Measurements from ENCODE around the gene MACROD2.

MACROD2 gene

GRCh38 chr20:14470231-14470899, 475.0 kb downstream of the MACROD2 start:
- Mint-ChIP-seq H3K4me1 (no peaks in the 10 kb centered on the region), H3K9me3 (peaks cover 29% of the 10 kb centered on the region), H3K27ac (no peak overlapping the region), H3K27me3 (no peaks in the 10 kb centered on the region), H3K4me3 (no peak overlapping the region), H3K36me3 (no peaks in the 10 kb centered on the region)
- CTCF ChIA-PET: no interaction called here
- DNase-seq: no peak

GRCh38 chr20:14470977-14471661, 475.8 kb downstream of the MACROD2 start:
- H3K27me3 Mint-ChIP-seq: no peaks in the 10 kb centered on the region
- DNase-seq: no peak
- H3K4me3 Mint-ChIP-seq: no peak overlapping the region
- H3K27ac Mint-ChIP-seq: no peak overlapping the region
- no peaks in the 10 kb centered on the region for H3K4me1 Mint-ChIP-seq
- H3K36me3 Mint-ChIP-seq: no peaks in the 10 kb centered on the region
- peaks cover 26% of the 10 kb centered on the region for H3K9me3 Mint-ChIP-seq
- CTCF ChIA-PET: no interaction called here

GRCh38 chr20:14477125-14477524, 481.8 kb downstream of the MACROD2 start:
- CTCF ChIA-PET: no interaction called here
- Mint-ChIP-seq H3K27me3 (no peaks in the 10 kb centered on the region), H3K4me1 (no peaks in the 10 kb centered on the region), H3K9me3 (peaks cover 6% of the 10 kb centered on the region), H3K4me3 (no peak overlapping the region), H3K36me3 (no peaks in the 10 kb centered on the region), H3K27ac (no peak overlapping the region)
- DNase-seq: no peak

- Mint-ChIP-seq H3K27ac (no peak overlapping the region), H3K36me3 (no peaks in the 10 kb centered on the region), H3K9me3 (peaks cover 6% of the 10 kb centered on the region), H3K27me3 (no peaks in the 10 kb centered on the region), H3K4me1 (no peaks in the 10 kb centered on the region), H3K4me3 (no peak overlapping the region)
- CTCF ChIA-PET: no interaction called here
- DNase-seq: no peak
Measured at GRCh38 chr20:14478126-14478525, 482.8 kb downstream of the MACROD2 start.

GRCh38 chr20:14481863-14482262, 486.5 kb downstream of the MACROD2 start:
- no peak overlapping the region for H3K27ac Mint-ChIP-seq
- CTCF ChIA-PET: no interaction called here
- no peaks in the 10 kb centered on the region for H3K27me3 Mint-ChIP-seq
- H3K4me3 Mint-ChIP-seq: no peak overlapping the region
- no peaks in the 10 kb centered on the region for H3K4me1 Mint-ChIP-seq
- no peaks in the 10 kb centered on the region for H3K36me3 Mint-ChIP-seq
- no peak for DNase-seq
- peaks cover 14% of the 10 kb centered on the region for H3K9me3 Mint-ChIP-seq

GRCh38 chr20:14488212-14488611, 492.9 kb downstream of the MACROD2 start:
- DNase-seq: no peak
- H3K4me3 Mint-ChIP-seq: no peak overlapping the region
- peaks cover 10% of the 10 kb centered on the region for H3K9me3 Mint-ChIP-seq
- H3K27ac Mint-ChIP-seq: no peak overlapping the region
- H3K36me3 Mint-ChIP-seq: no peaks in the 10 kb centered on the region
- no peaks in the 10 kb centered on the region for H3K4me1 Mint-ChIP-seq
- H3K27me3 Mint-ChIP-seq: no peaks in the 10 kb centered on the region
- CTCF ChIA-PET: no interaction called here

- no peak overlapping the region for H3K27ac Mint-ChIP-seq
- CTCF ChIA-PET: no interaction called here
- no peaks in the 10 kb centered on the region for H3K36me3 Mint-ChIP-seq
- peaks cover 10% of the 10 kb centered on the region for H3K9me3 Mint-ChIP-seq
- no peak for DNase-seq
- H3K4me3 Mint-ChIP-seq: no peak overlapping the region
- H3K27me3 Mint-ChIP-seq: no peaks in the 10 kb centered on the region
- no peaks in the 10 kb centered on the region for H3K4me1 Mint-ChIP-seq
Measured at GRCh38 chr20:14488756-14489479, 493.6 kb downstream of the MACROD2 start.

GRCh38 chr20:14489544-14489943, 494.2 kb downstream of the MACROD2 start:
- DNase-seq: no peak
- Mint-ChIP-seq H3K36me3 (no peaks in the 10 kb centered on the region), H3K27me3 (no peaks in the 10 kb centered on the region), H3K27ac (no peak overlapping the region), H3K9me3 (peaks cover 8% of the 10 kb centered on the region), H3K4me1 (no peaks in the 10 kb centered on the region), H3K4me3 (no peak overlapping the region)
- CTCF ChIA-PET: no interaction called here

GRCh38 chr20:14491436-14491835, 496.1 kb downstream of the MACROD2 start:
- H3K4me3 Mint-ChIP-seq: no peak overlapping the region
- no peaks in the 10 kb centered on the region for H3K36me3 Mint-ChIP-seq
- H3K27me3 Mint-ChIP-seq: no peaks in the 10 kb centered on the region
- no peaks in the 10 kb centered on the region for H3K9me3 Mint-ChIP-seq
- H3K27ac Mint-ChIP-seq: no peak overlapping the region
- CTCF ChIA-PET: no interaction called here
- H3K4me1 Mint-ChIP-seq: no peaks in the 10 kb centered on the region
- DNase-seq: no peak

- CTCF ChIA-PET: no interaction called here
- Mint-ChIP-seq H3K9me3 (no peaks in the 10 kb centered on the region), H3K27ac (no peak overlapping the region), H3K4me3 (no peak overlapping the region), H3K27me3 (no peaks in the 10 kb centered on the region), H3K36me3 (no peaks in the 10 kb centered on the region), H3K4me1 (no peaks in the 10 kb centered on the region)
- no peak for DNase-seq
Measured at GRCh38 chr20:14493408-14493807, 498.1 kb downstream of the MACROD2 start.

GRCh38 chr20:14494355-14494754, 499.0 kb downstream of the MACROD2 start:
- Mint-ChIP-seq H3K27me3 (no peaks in the 10 kb centered on the region), H3K4me1 (no peaks in the 10 kb centered on the region), H3K36me3 (no peaks in the 10 kb centered on the region), H3K9me3 (no peaks in the 10 kb centered on the region), H3K27ac (no peak overlapping the region), H3K4me3 (no peak overlapping the region)
- DNase-seq: no peak
- CTCF ChIA-PET: no interaction called here

GRCh38 chr20:14495066-14495465, 499.8 kb downstream of the MACROD2 start:
- H3K4me1 Mint-ChIP-seq: no peaks in the 10 kb centered on the region
- no peaks in the 10 kb centered on the region for H3K27me3 Mint-ChIP-seq
- no peaks in the 10 kb centered on the region for H3K9me3 Mint-ChIP-seq
- CTCF ChIA-PET: no interaction called here
- H3K36me3 Mint-ChIP-seq: no peaks in the 10 kb centered on the region
- no peak overlapping the region for H3K27ac Mint-ChIP-seq
- no peak overlapping the region for H3K4me3 Mint-ChIP-seq
- no peak for DNase-seq

GRCh38 chr20:14497004-14497403, 501.7 kb downstream of the MACROD2 start:
- H3K4me1 Mint-ChIP-seq: no peaks in the 10 kb centered on the region

GRCh38 chr20:14498772-14499171, 503.5 kb downstream of the MACROD2 start:
- CTCF ChIA-PET: no interaction called here
- Mint-ChIP-seq H3K4me1 (no peaks in the 10 kb centered on the region), H3K9me3 (no peaks in the 10 kb centered on the region), H3K36me3 (no peaks in the 10 kb centered on the region), H3K27ac (no peak overlapping the region), H3K4me3 (no peak overlapping the region), H3K27me3 (no peaks in the 10 kb centered on the region)
- no peak for DNase-seq

More at GRCh38 chr20:14497004-14497403, 501.7 kb downstream of the MACROD2 start:
- Mint-ChIP-seq H3K27ac (no peak overlapping the region), H3K36me3 (no peaks in the 10 kb centered on the region), H3K9me3 (no peaks in the 10 kb centered on the region), H3K27me3 (no peaks in the 10 kb centered on the region), H3K4me3 (no peak overlapping the region)
- CTCF ChIA-PET: no interaction called here
- no peak for DNase-seq

- no peaks in the 10 kb centered on the region for H3K4me1 Mint-ChIP-seq
- CTCF ChIA-PET: no interaction called here
- H3K9me3 Mint-ChIP-seq: peaks cover 11% of the 10 kb centered on the region
- no peak overlapping the region for H3K4me3 Mint-ChIP-seq
- no peaks in the 10 kb centered on the region for H3K27me3 Mint-ChIP-seq
- DNase-seq: no peak
- no peak overlapping the region for H3K27ac Mint-ChIP-seq
- no peaks in the 10 kb centered on the region for H3K36me3 Mint-ChIP-seq
Measured at GRCh38 chr20:14505476-14505875, 510.2 kb downstream of the MACROD2 start.

All from activated naive CD4-positive, alpha-beta T cell treated with anti-CD3 and anti-CD28 coated beads, Interleukin-2, amount 10 ng/mL, durations not matched to agents 7 days and 5 days (primary cell).